ENCODE results near the gene CDC6. TPM values are rescaled to one million over a fixed set of nuclear protein-coding genes. Genes with fewer than 3 reads are reported as not detected.

The CDC6 gene
- total RNA-seq, 2 experiments from 2014 or later, result 67.5 to 69.9 TPM

DNA sequence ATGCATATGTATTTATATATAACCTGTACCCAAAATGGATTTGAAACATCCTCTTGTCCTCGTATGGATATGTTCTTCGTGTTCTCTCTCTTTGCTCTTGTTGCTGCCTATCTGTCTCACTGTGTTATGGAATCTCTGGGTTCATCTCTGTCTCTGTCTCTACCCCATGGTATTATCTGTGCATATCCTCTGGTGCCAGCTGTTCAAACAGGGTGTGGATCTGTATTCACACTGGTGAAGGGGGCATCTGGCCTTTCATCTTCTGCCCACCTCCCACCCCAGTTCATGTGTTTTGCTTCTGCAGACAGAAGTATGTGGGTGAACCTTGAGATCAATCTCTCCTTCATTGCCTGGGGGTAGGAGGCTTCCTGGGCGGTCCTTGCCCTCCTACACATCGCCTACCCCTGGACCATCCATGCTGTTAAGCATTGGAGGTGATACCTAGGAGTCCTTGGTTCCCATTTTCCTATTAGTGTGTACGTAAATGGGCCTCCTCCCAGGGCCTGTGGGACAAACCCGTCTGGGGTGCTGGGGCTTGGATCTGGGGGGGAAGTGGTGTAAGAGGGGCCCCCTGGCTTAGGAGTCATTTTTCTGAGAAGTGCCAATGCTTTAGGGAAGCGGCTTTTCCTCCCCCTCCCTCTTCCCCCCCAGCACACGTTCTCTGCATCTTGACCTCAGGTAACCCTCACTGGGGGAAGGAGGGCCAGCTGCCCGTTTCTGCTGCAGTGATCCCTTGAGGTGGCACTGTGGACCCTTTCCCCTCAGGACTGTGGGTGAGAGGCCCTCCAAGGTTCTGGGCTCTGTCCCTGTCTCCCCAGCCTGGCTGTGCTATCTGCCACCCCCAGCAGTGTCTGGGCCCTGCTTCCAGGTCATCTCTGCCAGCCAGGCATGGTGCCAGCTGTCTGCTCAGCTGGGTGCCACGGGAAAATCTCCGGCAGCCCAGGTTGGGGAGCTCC, 42.4 kb downstream of the CDC6 start:
- DNase-seq, result peak; percentile 58
- Mint-ChIP-seq H3K27me3 (no peaks in the 10 kb centered on the region), H3K4me1 (peaks cover 96% of the 10 kb centered on the region), H3K9me3 (no peaks in the 10 kb centered on the region), H3K36me3 (ENCODE audit: low read depth) (peaks cover 65% of the 10 kb centered on the region), H3K4me3 (peak overlapping the region; percentile 42), H3K27ac (peak overlapping the region; percentile 64)
- POLR2A ChIA-PET, result interaction anchor here (0.8 to 11.4 kb wide), 8 partner anchors 8 to 26 kb away, joined by 3 to 129 read pairs (median 9); no protein-coding TSS in a partner anchor
- CTCF ChIA-PET, result interaction anchor here (1.5 to 2.2 kb wide), 4 partner anchors 11 to 23 kb away, joined by 4 to 9 read pairs (median 7); no protein-coding TSS in a partner anchor

DNA sequence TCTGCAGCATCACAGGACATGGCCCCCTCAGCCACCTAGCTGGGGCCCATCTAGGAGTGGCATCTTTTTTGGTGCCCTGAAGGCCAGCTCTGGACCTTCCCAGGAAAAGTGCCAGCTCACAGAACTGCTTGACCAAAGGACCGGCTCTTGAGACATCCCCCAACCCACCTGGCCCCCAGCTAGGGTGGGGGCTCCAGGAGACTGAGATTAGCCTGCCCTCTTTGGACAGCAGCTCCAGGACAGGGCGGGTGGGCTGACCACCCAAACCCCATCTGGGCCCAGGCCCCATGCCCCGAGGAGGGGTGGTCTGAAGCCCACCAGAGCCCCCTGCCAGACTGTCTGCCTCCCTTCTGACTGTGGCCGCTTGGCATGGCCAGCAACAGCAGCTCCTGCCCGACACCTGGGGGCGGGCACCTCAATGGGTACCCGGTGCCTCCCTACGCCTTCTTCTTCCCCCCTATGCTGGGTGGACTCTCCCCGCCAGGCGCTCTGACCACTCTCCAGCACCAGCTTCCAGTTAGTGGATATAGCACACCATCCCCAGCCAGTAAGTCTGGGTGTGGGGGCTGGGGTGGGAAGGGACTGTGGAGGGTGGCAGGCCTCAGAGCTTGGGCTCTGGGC, 43.3 kb downstream of the CDC6 start:
- ChIA-PET CTCF (interaction anchor here (1.5 to 2.2 kb wide), 3 partner anchors 12 to 24 kb away, joined by 6 to 9 read pairs (median 8); no protein-coding TSS in a partner anchor), POLR2A (interaction anchor here (0.8 to 11.4 kb wide), 7 partner anchors 9 to 27 kb away, joined by 3 to 129 read pairs (median 8); no protein-coding TSS in a partner anchor)
- H3K36me3 Mint-ChIP-seq (ENCODE audit: low read depth), result peaks cover 67% of the 10 kb centered on the region
- H3K4me3 Mint-ChIP-seq, result peak overlapping the region; percentile 54
- peak overlapping the region; percentile 64 for H3K27ac Mint-ChIP-seq
- H3K4me1 Mint-ChIP-seq, result peaks cover 94% of the 10 kb centered on the region
- DNase-seq, result no peak
- H3K27me3 Mint-ChIP-seq, result no peaks in the 10 kb centered on the region
- H3K9me3 Mint-ChIP-seq, result no peaks in the 10 kb centered on the region

DNA sequence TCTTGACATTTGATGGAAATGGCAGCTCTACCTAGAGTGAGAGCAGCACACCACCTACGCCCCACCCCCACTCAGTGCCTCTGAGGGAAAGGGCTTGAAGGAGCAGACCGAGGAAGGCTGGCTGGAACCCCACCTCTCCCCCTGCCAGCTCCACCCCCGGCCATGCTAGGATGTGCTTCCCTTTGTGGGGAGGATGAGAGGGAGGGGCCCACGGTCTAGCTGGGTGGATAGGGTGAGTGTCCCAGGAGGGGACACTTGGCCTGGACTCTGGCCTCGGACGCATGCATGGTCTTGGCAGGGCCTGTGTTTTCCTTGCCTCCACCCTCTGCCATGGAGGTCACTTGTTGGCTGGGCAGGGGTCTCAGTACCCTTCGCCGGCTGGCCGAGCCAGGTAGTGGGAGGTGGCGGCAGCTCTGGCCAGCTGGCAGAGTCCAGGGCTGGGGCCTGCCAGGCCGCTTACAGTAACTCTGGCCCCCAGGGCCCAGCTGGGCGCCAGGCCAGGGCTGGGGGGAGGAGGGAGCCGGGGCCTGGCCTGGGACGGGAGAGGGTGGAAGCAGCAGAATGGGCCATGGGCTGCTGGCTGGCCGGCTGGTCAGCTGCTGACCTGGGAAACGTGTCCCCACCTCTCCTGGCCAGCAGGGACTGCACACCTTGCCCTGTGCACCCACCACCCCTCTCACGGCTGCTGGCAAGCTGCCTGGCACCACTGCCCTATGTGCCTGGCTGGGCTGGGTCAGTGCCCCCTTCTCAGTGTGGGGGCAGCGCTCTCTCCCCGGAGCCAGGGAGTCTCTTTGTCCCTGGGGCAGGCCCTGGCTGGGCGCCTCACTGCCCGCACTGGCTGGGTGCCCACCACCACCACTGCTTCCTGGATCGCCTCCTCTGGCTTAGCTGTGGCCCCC, 44.3 kb downstream of the CDC6 start:
- CTCF ChIA-PET, result interaction anchor here (1.5 to 2.2 kb wide), 3 partner anchors 13 to 25 kb away, joined by 6 to 9 read pairs (median 8); no protein-coding TSS in a partner anchor
- no peak for DNase-seq
- no peaks in the 10 kb centered on the region for H3K9me3 Mint-ChIP-seq
- H3K4me3 Mint-ChIP-seq, result peak overlapping the region; percentile 54
- no peaks in the 10 kb centered on the region for H3K27me3 Mint-ChIP-seq
- peaks cover 66% of the 10 kb centered on the region for H3K36me3 Mint-ChIP-seq (ENCODE audit: low read depth)
- peaks cover 87% of the 10 kb centered on the region for H3K4me1 Mint-ChIP-seq
- peak overlapping the region; percentile 64 for H3K27ac Mint-ChIP-seq
- POLR2A ChIA-PET, result interaction anchor here (1.5 to 11.4 kb wide), 5 partner anchors 8 to 26 kb away, joined by 4 to 129 read pairs (median 10); no protein-coding TSS in a partner anchor

DNA sequence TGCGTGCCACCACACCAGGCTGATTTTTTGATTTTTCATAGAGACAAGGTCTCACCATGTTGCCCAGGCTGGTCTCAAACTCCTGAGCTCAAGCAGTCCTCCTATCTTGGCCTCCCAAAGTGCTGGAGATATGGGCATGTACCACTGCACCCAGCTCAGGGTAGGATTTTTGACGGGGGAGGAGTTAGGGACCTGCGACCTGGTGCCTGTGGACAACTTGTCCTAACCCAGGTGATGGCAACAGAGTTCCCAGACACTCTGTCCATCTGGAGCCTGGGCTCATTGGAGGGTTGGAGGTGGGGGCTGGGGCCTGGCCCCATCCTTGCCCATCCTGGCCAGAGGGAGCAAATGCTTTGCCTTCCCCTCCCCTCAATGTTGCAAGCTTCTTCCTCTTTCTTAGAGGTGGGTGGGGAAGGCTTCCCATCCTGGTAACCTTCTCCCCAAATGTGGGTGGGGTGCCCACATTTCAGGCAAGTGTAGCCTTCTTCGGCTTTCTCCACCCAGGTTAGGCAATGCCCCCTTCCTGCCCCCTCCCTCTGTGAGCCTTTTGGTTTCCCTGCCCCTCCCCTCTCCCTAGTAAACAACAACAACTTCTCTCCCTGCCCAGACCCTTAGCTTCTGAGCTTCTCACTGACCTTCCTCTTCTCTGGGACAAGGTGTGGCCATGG, 46.2 kb downstream of the CDC6 start:
- Mint-ChIP-seq H3K9me3 (no peaks in the 10 kb centered on the region), H3K4me1 (peaks cover 86% of the 10 kb centered on the region), H3K27me3 (no peaks in the 10 kb centered on the region), H3K36me3 (ENCODE audit: low read depth) (peaks cover 67% of the 10 kb centered on the region), H3K4me3 (peak overlapping the region; percentile 60), H3K27ac (peak overlapping the region; percentile 72)
- DNase-seq, result no peak
- POLR2A ChIA-PET, result interaction anchor here (0.8 to 11.4 kb wide), 4 partner anchors 8 to 19 kb away, joined by 4 to 129 read pairs (median 8); no protein-coding TSS in a partner anchor
- CTCF ChIA-PET, result interaction anchor here (1.0 to 1.4 kb wide), 2 partner anchors 31 to 166 kb away, joined by 3 to 4 read pairs; no protein-coding TSS in a partner anchor

DNA sequence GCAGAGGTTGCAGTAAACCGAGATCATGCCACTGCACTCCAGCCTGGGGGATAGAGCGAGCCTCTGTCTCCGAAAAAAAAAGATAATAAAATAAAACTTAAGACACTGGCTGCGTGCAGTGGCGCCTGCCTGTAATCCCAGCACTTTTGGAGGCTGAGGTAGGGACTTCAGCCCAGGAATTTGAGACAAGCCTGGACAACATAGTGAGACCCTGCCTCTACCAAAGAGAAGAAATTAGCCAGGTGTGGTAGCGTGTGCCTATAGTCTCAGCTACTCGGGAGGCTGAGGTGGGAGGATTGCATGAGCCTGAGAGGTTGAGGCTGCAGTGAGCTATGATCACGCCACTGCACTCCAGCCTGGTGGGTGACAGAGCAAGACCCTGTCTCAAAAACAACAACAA, 47.9 kb downstream of the CDC6 start:
- Mint-ChIP-seq H3K27ac (peak overlapping the region; percentile 21), H3K36me3 (ENCODE audit: low read depth) (peaks cover 72% of the 10 kb centered on the region), H3K4me3 (no peak overlapping the region), H3K4me1 (peaks cover 88% of the 10 kb centered on the region), H3K27me3 (no peaks in the 10 kb centered on the region), H3K9me3 (no peaks in the 10 kb centered on the region)
- POLR2A ChIA-PET, result interaction anchor here (1.1 to 2.9 kb wide), 2 partner anchors 8 to 17 kb away, joined by 3 to 9 read pairs; no protein-coding TSS in a partner anchor
- CTCF ChIA-PET, result interaction anchor here (0.8 to 1.5 kb wide), 2 partner anchors 9 to 18 kb away, joined by 3 to 5 read pairs; no protein-coding TSS in a partner anchor
- no peak for DNase-seq

DNA sequence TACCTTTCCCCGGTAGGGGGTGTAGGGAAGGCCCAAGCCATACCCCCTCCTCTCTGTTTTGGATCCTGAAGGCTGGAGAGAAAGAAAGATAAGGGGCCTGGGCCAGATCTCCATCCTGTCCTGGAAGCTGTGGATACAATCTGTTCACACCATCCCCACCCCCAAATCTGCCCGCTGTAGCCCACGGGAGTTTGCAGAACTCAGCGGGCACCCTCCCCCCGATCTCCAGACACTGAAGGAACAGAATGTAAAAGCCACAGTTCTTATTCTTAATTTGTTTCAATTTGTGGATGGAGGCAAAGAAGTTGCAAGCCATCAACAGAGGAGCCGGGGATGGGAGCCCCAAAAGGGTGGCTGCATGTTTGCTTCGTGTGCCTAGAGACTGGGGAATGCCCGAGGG, 49.7 kb downstream of the CDC6 start:
- no peaks in the 10 kb centered on the region for H3K9me3 Mint-ChIP-seq
- ChIA-PET CTCF (no interaction called here), POLR2A (interaction anchor here (1.4 to 2.9 kb wide), 2 partner anchors 10 to 12 kb away, joined by 6 to 9 read pairs; no protein-coding TSS in a partner anchor)
- H3K36me3 Mint-ChIP-seq (ENCODE audit: low read depth), result peaks cover 63% of the 10 kb centered on the region
- no peak overlapping the region for H3K4me3 Mint-ChIP-seq
- DNase-seq, result no peak
- peak overlapping the region; percentile 76 for H3K27ac Mint-ChIP-seq
- H3K27me3 Mint-ChIP-seq, result no peaks in the 10 kb centered on the region
- H3K4me1 Mint-ChIP-seq, result peaks cover 82% of the 10 kb centered on the region

DNA sequence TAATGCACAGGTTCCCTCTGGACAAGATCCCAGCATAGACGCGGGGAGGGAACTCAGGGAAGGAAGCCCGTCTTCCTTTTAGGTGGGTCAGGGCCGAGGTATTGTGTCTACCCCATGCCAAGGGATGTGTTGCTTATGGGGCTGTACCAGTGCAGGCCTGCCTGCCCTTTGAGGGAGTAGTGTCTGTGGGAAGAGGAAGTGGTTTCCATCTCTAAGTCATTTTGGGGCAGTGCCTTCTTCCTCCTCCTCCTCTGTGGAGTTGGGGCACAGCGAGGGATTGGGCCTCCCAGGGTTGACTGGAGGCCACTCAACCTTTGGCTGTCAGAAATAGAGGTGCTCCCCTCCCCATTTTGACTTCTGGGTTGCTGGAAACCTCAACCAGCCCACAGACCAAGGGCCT, 50.4 kb downstream of the CDC6 start:
- ChIA-PET CTCF (no interaction called here), POLR2A (interaction anchor here (1.6 to 4.3 kb wide), 2 partner anchors 11 to 19 kb away, joined by 5 to 36 read pairs; no protein-coding TSS in a partner anchor)
- H3K9me3 Mint-ChIP-seq, result no peaks in the 10 kb centered on the region
- H3K4me1 Mint-ChIP-seq, result peaks cover 81% of the 10 kb centered on the region
- no peaks in the 10 kb centered on the region for H3K27me3 Mint-ChIP-seq
- H3K27ac Mint-ChIP-seq, result peak overlapping the region; percentile 76
- peak; percentile 27 for DNase-seq
- peaks cover 64% of the 10 kb centered on the region for H3K36me3 Mint-ChIP-seq (ENCODE audit: low read depth)
- no peak overlapping the region for H3K4me3 Mint-ChIP-seq

DNA sequence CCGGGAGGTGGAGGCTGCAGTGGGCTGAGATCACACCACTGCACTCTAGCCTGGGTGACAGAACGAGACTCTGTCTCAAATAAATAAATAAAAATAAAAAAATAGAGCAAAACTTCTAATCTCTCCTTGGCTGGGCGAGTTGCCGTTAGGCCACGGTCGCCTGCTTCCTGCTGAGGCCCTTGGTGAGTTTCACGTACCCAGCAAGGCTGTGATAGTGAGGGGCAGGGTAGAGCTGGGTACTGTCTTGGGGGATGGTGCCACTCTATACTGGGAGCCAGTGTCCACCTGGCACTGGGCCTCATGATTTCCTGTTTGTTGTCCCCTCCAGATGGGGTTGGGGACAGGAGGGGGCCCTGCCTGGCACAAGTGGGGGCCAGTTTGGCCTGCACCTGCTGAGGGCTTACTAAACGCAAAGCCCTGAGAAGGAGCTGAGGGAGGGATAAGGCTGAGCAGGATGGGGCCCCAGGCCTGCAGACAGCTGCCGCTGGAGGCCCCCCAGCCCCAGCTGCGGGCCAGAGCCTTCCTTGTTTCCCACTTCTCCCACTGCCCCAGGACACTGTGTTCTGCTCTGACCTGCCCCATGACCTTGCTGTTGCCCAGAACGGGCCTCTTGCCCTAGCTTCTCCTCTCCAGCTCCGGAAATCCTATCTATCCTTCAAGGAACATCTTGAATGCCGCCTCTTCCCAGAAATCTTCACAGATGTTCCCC, 51.4 kb downstream of the CDC6 start:
- DNase-seq, result no peak
- CTCF ChIA-PET, result interaction anchor here (1.4 to 3.0 kb wide), 2 partner anchors 13 to 120 kb away, joined by 3 to 13 read pairs; partner anchors contain the start of gene WIPF2
- H3K36me3 Mint-ChIP-seq (ENCODE audit: low read depth), result peaks cover 64% of the 10 kb centered on the region
- peak overlapping the region; percentile 71 for H3K27ac Mint-ChIP-seq
- H3K9me3 Mint-ChIP-seq, result no peaks in the 10 kb centered on the region
- no peaks in the 10 kb centered on the region for H3K27me3 Mint-ChIP-seq
- H3K4me1 Mint-ChIP-seq, result peaks cover 81% of the 10 kb centered on the region
- no peak overlapping the region for H3K4me3 Mint-ChIP-seq
- POLR2A ChIA-PET, result interaction anchor here (0.7 to 4.3 kb wide), 7 partner anchors 8 to 79 kb away, joined by 3 to 36 read pairs (median 5); partner anchors contain the start of gene TOP2A

DNA sequence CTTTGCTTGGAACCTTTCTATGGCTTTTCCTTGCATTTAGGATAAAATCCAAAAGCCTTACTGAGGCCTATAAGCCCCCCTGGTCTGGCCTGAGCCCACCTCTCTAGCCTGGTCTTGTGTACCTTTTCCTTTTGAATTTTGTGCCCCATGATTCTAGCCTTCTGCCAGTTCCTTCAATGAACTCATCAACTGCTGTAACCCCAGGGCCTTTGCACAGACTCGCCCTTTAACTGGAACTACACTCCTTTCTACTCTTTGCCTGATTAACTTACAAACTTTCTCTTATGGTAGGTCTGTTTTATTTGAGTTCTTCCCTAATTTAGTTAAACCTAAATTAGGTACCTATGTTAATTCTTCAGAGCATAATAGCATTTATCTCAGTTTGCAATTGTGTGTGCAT, 52.6 kb downstream of the CDC6 start:
- ChIA-PET POLR2A (interaction anchor here (1.0 to 4.3 kb wide), 8 partner anchors 10 to 40 kb away, joined by 3 to 36 read pairs (median 8); no protein-coding TSS in a partner anchor), CTCF (interaction anchor here (1.0 to 3.0 kb wide), 5 partner anchors 14 to 122 kb away, joined by 3 to 13 read pairs (median 9); partner anchors contain the start of gene WIPF2)
- Mint-ChIP-seq H3K27ac (peak overlapping the region; percentile 84), H3K9me3 (no peaks in the 10 kb centered on the region), H3K27me3 (no peaks in the 10 kb centered on the region), H3K4me1 (peaks cover 80% of the 10 kb centered on the region), H3K4me3 (no peak overlapping the region), H3K36me3 (ENCODE audit: low read depth) (peaks cover 60% of the 10 kb centered on the region)
- no peak for DNase-seq

DNA sequence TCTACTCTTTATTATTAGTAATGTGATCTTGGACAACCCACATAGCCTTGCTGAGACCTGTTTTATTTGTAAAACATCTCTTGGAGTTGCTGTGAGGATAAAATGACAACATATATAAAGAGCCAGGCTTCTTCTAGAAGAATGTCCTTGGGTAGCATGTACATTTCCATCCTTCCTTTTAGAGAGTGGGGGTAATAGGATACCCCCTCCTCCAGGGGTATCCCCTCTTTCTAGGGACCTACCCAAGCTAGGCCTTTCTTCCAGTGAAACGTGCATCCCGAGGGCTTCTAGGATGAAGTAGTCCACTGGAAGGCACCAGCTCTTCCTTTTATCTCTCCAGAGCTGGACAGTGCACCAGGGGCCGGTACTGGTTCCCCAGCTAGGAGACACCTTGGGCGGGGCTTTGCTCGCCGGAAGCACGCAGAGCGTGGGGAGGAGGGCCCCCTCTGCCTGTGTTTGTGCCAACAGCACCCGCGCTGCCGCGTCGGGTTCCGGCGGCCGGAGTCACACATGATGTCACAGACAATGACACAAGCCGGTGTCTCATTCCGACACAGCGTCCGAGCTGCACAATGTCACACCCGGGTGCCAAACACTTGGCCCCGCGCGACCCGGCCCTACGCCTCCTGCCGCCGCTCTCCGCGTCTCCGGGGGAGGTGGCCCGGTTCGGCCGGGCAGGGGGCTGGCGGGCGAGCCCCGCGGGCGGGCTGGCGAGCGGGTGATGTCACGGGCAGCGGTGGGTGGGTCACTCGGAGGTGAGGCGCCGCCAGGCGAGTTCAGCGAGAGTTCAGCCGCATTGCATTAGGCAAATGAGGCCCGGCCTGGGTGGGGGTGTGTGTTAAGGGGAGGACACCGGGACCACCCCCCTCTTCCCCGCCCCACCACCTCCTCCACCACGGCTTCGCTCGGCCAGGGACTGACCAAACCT, 53.5 kb downstream of the CDC6 start:
- peak; percentile 91 for DNase-seq
- Mint-ChIP-seq H3K4me1 (peaks cover 84% of the 10 kb centered on the region), H3K9me3 (no peaks in the 10 kb centered on the region), H3K36me3 (ENCODE audit: low read depth) (peaks cover 60% of the 10 kb centered on the region), H3K4me3 (peak overlapping the region; percentile 65), H3K27ac (peak overlapping the region; percentile 84), H3K27me3 (no peaks in the 10 kb centered on the region)
- POLR2A ChIA-PET, result interaction anchor here (0.7 to 4.3 kb wide), 11 partner anchors 10 to 202 kb away, joined by 3 to 36 read pairs (median 5); partner anchors contain the start of gene WIPF2
- CTCF ChIA-PET, result interaction anchor here (0.7 to 3.0 kb wide), 13 partner anchors 14 to 122 kb away, joined by 3 to 13 read pairs (median 6); partner anchors contain the start of gene WIPF2

Data from activated CD4-positive, alpha-beta memory T cell treated with anti-CD3 and anti-CD28 coated beads, Interleukin-2, amount 10 ng/mL, durations not matched to agents 7 days and 5 days (primary cell).